Thyroid gland (tissue), 4 donors: ENCODE results near the gene ERAL1. TPM values are rescaled to one million over a fixed set of nuclear protein-coding genes. Genes with fewer than 3 reads are reported as not detected.

Experiments
- DNase-seq, 2 donors: peaks; one replicate each; pipeline ENCODE4 v3.0.0-alpha.2; 2019
- H3K27ac ChIP-seq, 3 donors: fragments of 200-600 bp; sonication (generic); 1 replicate in 2 of 3; 2 replicates in 1 of 3; pipeline ENCODE4 v1.5.1; 2016 to 2019; ENCODE audit warnings: mild to moderate bottlenecking in 1 of 3, moderate library complexity in 1 of 3
- H3K27me3 ChIP-seq: fragments of 200-600 bp; sonication (generic); one replicate; pipeline ENCODE4 v1.5.1; 2019
- H3K36me3 ChIP-seq, 2 donors: fragments of 200-600 bp; sonication (generic); one replicate each; pipeline ENCODE4 v1.5.1; 2016 to 2019
- H3K4me1 ChIP-seq, 2 donors: fragments of 200-600 bp; sonication (generic); one replicate each; pipeline ENCODE4 v1.5.1; 2017 to 2019
- H3K4me3 ChIP-seq, 3 donors: fragments of 200-600 bp; sonication (generic); replicated peaks in 1 of 3; 1 replicate in 2 of 3; 2 replicates in 1 of 3; pipeline ENCODE4 v1.5.1; 2016; ENCODE audit warnings: mild to moderate bottlenecking in 1 of 3
- H3K9me3 ChIP-seq: fragments of 200-600 bp; sonication (generic); one replicate; pipeline ENCODE4 v1.5.1; 2017
- CTCF ChIP-seq, 6 experiments: fragments of 200-600 bp in 3 of 6; fragments of 450-650 bp in 3 of 6; sonication (generic) in 3 of 6; IDR thresholded peaks; one replicate each; pipeline ENCODE4 v1.5.1; 2016 to 2019; ENCODE audit warnings: antibody characterized with exemption in 6 of 6, mild to moderate bottlenecking in 2 of 6, inconsistent platforms in 1 of 6, moderate library complexity in 1 of 6
- POLR2A ChIP-seq, 2 donors: fragments of 450-650 bp; IDR thresholded peaks; one replicate each; pipeline ENCODE4 v1.6.1; 2017; ENCODE audit warnings: antibody characterized with exemption in 2 of 2, mild to moderate bottlenecking in 2 of 2, moderate library complexity in 1 of 2
- WGBS, 2 donors: methylation state at CpG; one replicate each; pipeline ENCODE4 v1.1.5; 2017; 5-methylcytosine and 5-hydroxymethylcytosine counted together
- intact Hi-C: fragments of 100-400 bp; cut with DNase I; formaldehyde crosslinking; loops from one replicate; pipeline ENCODE4 v1.15.1; 2023
- total RNA-seq, 4 donors: library from RNA; depleted of rRNA; stranded (reverse); fragments of >200 nt; gene quantifications; one replicate each; pipeline ENCODE4 v1.2.3, GENCODE V29; 2016

ERAL1 gene
- total RNA-seq, 4 donors from 2014 or later, result 23.1 to 59.3 (median 41.2) TPM

GRCh38 chr17:28895794-28896447 lies 41.1 kb downstream of the ERAL1 start:
- 54 to 67% methylated on average over 3 of the region's 3 CpGs for WGBS, 2 donors

GRCh38 chr17:28896491-28896883 lies 41.7 kb downstream of the ERAL1 start:
- peak overlapping the region; percentile 72 to 97 (median 80) for H3K27ac ChIP-seq
- 8 to 15% methylated on average over 5 of the region's 5 CpGs for WGBS, 2 donors
- no peak for DNase-seq
- no peaks in the 10 kb centered on the region for H3K9me3 ChIP-seq
- TF ChIP-seq CTCF (IDR thresholded peaks at IDR 0.05) (no peak), POLR2A (IDR thresholded peaks at IDR 0.05) (no peak)
- H3K27me3 ChIP-seq, result no peaks in the 10 kb centered on the region
- peaks cover 16 to 38% of the 10 kb centered on the region in 2 donors for H3K4me1 ChIP-seq
- H3K36me3 ChIP-seq, result no peaks in the 10 kb centered on the region
- H3K4me3 ChIP-seq, result peak overlapping the region in 2 of 3 donors; percentile 90 to 95
- intact Hi-C loops, result no loop called here

More at GRCh38 chr17:28895794-28896447, 41.1 kb downstream of the ERAL1 start:
- intact Hi-C loops, result no loop called here
- Histone ChIP-seq H3K36me3 (no peaks in the 10 kb centered on the region), H3K27ac (peak overlapping the region in 2 of 3 donors; percentile 80 to 97), H3K27me3 (no peaks in the 10 kb centered on the region), H3K4me3 (no peak overlapping the region), H3K4me1 (peaks cover 16 to 43% of the 10 kb centered on the region in 2 donors), H3K9me3 (no peaks in the 10 kb centered on the region)
- TF ChIP-seq POLR2A (IDR thresholded peaks at IDR 0.05), result no peak
- TF ChIP-seq CTCF (IDR thresholded peaks at IDR 0.05), result no peak
- DNase-seq, result no peak

- H3K27ac ChIP-seq, result peak within 1 kb of the TSS; percentile 72 to 97 (median 80)
- DNase-seq, result peak; percentile 63
- no peaks in the 10 kb centered on the region for H3K27me3 ChIP-seq
- peak within 1 kb of the TSS; percentile 46 to 95 (median 90) for H3K4me3 ChIP-seq
- intact Hi-C loops, result no loop called here
- H3K36me3 ChIP-seq, result no peaks in the 10 kb centered on the region
- no peaks in the 10 kb centered on the region for H3K9me3 ChIP-seq
- peaks cover 12 to 37% of the 10 kb centered on the region in 2 donors for H3K4me1 ChIP-seq
- TF ChIP-seq CTCF (IDR thresholded peaks at IDR 0.05), result peak in 5 of 6 experiments; percentile 9 to 38 (median 25)
- TF ChIP-seq POLR2A (IDR thresholded peaks at IDR 0.05), result peak in 1 of 2 donors; percentile 69
- 0 to 1% methylated on average over 30 to 31 of the region's 73 CpGs for WGBS, 2 donors
These were observed 42.3 kb downstream of the ERAL1 start, which contains the start of gene FLOT2 for GRCh38 chr17:28896884-28897768. FLOT2 (minus strand) TSS chr17:28897733; CDS start chr17:28897574, 159 bp downstream.

- Histone ChIP-seq H3K27me3 (no peaks in the 10 kb centered on the region), H3K9me3 (no peaks in the 10 kb centered on the region), H3K4me1 (peaks cover 7 to 35% of the 10 kb centered on the region in 2 donors), H3K27ac (peak overlapping the region; percentile 72 to 97 (median 80)), H3K36me3 (no peaks in the 10 kb centered on the region), H3K4me3 (peak overlapping the region; percentile 46 to 95 (median 90))
- 39 to 52% methylated on average over 11 to 14 of the region's 23 CpGs for WGBS, 2 donors
- no peak for TF ChIP-seq POLR2A (IDR thresholded peaks at IDR 0.05)
- no peak for TF ChIP-seq CTCF (IDR thresholded peaks at IDR 0.05)
- intact Hi-C loops, result no loop called here
- no peak for DNase-seq
These were observed 43.1 kb downstream of the ERAL1 start for GRCh38 chr17:28897769-28898526.
